ENCODE measurements around the gene LMBR1. TPM values are rescaled to one million over a fixed set of nuclear protein-coding genes. Genes with fewer than 3 reads are reported as not detected.

Gene LMBR1
- total and polyA plus RNA-seq, 2 of the 13 experiments (the other 11 are each of a cell fraction or from before 2014, with no cell fraction given): 20.9 to 39.6 TPM

GRCh38 chr7:156650042-156650441 lies 242.9 kb downstream of the LMBR1 start (continued):
- TF ChIP-seq AFF4 (CRISPR knock-in tag; IDR thresholded peaks at IDR 0.05) (no peak), USF2 (IDR thresholded peaks at IDR 0.05; ENCODE audit: low read depth, low read length) (no peak), USF2 (CRISPR knock-in tag; IDR thresholded peaks at IDR 0.05; ENCODE audit: borderline replicate concordance) (no peak), THAP8 (CRISPR knock-in tag; IDR thresholded peaks at IDR 0.05; ENCODE audit: borderline replicate concordance) (no peak), ZNF772 (CRISPR knock-in tag; IDR thresholded peaks at IDR 0.05) (no peak), NRL (CRISPR knock-in tag; IDR thresholded peaks at IDR 0.05; ENCODE audit: borderline replicate concordance) (no peak), ZSCAN21 (CRISPR knock-in tag; IDR thresholded peaks at IDR 0.05; ENCODE audit: borderline replicate concordance) (no peak), ZNF468 (CRISPR knock-in tag; IDR thresholded peaks at IDR 0.05) (no peak), NR2F6 (IDR thresholded peaks at IDR 0.05) (no peak), NR2F6 (CRISPR knock-in tag; IDR thresholded peaks at IDR 0.05) (0 out of 2 replicates have a peak, but pooled peaks have one; percentile 50), DZIP1 (CRISPR knock-in tag; IDR thresholded peaks at IDR 0.05) (no peak), TGIF2 (CRISPR knock-in tag; IDR thresholded peaks at IDR 0.05) (no peak), ZNF17 (CRISPR knock-in tag; IDR thresholded peaks at IDR 0.05) (no peak), KDM4B (CRISPR knock-in tag; IDR thresholded peaks at IDR 0.05) (no peak), HNRNPUL1 (IDR thresholded peaks at IDR 0.05; ENCODE audit: low read depth, low read length) (no peak), ARID2 (CRISPR knock-in tag; IDR thresholded peaks at IDR 0.05; ENCODE audit: borderline replicate concordance) (no peak), NCOA5 (CRISPR knock-in tag; IDR thresholded peaks at IDR 0.05) (no peak), HCFC1 (IDR thresholded peaks at IDR 0.05; ENCODE audit: low read depth, low read length) (no peak), ZNF605 (CRISPR knock-in tag; IDR thresholded peaks at IDR 0.05) (peak; percentile 70; the same call in 1 of the 2 replicates)
- TF ChIP-seq, protein P1, sequence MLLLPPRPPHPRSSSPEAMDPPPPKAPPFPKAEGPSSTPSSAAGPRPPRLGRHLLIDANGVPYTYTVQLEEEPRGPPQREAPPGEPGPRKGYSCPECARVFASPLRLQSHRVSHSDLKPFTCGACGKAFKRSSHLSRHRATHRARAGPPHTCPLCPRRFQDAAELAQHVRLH (CRISPR knock-in tag; IDR thresholded peaks at IDR 0.05; ENCODE audit: borderline replicate concordance, low read depth): no peak

All from HepG2 (cell line).